K562 (cell line): ENCODE measurements around the gene OR2T10. TPM values are rescaled to one million over a fixed set of nuclear protein-coding genes. Genes with fewer than 3 reads are reported as not detected.
"Not testable (repeated sequence)": the region's sequence is repeated elsewhere in the genome, so short reads cannot be mapped to it uniquely, and the experiment has no call there.

Experiments
- ATAC-seq: fragments of 200-7000 bp; cut with Tn5 transposase; 3 replicates; pipeline ENCODE4 v1.9.1; 2020; ENCODE audit warnings: moderate library complexity
- BruUV-seq: library from RNA; stranded (reverse); fragments of 400-500 nt; replicated peaks from 2 replicates; lab custom pipeline; 2021; lab: Mats Ljungman, UMichigan
- CTCF ChIA-PET: fragments of 300-600 bp; formaldehyde crosslinking; extraction: SDS; loops from one replicate; lab custom pipeline; 2021; ENCODE audit warnings: low intra/inter-chr PET ratio; lab: Yijun Ruan, JAX
- POLR2A ChIA-PET: fragments of 300-600, 350-650 bp; sonication (Branson Sonifier 250); formaldehyde crosslinking; extraction: SDS; loops from one replicate; lab custom pipeline; 2021; ENCODE audit warnings: antibody characterized with exemption, inconsistent platforms; lab: Yijun Ruan, JAX
- DNase-seq, 4 experiments: peaks; one replicate each; pipeline versions ENCODE4 v3.0.0 to v3.0.0-alpha.2; 2011 to 2018; ENCODE audit warnings: low spot score in 3 of 4, mixed read lengths in 3 of 4; ENCODE audit errors: extremely low read depth in 1 of 4
- FAIRE-seq: peaks from 2 replicates; lab custom pipeline; 2011; peaks lifted over from hg19 to GRCh38; lab: Jason Lieb, UNC
- H2AFZ ChIP-seq: 2 replicates; pipeline ENCODE4 v1.6.0; 2011; ENCODE audit warnings: low read depth, low read length, control low read depth, inconsistent platforms
- H3K27ac ChIP-seq: fragments of 200-600 bp; 3 replicates; pipeline ENCODE4 v1.8.0; 2011; ENCODE audit warnings: low read depth, mild to moderate bottlenecking, control low read depth, inconsistent platforms, low read length, moderate library complexity, mixed read lengths; ENCODE audit errors: extremely low read depth
- H3K27me3 ChIP-seq, 2 experiments: fragments of 300-600 bp in 1 of 2; 2 replicates in 1 of 2; 3 replicates in 1 of 2; pipeline versions ENCODE4 v1.6.0 to v1.8.0; 2011; ENCODE audit warnings: inconsistent platforms in 2 of 2, low read length in 2 of 2, mild to moderate bottlenecking in 1 of 2, mixed read lengths in 1 of 2, moderate library complexity in 1 of 2; ENCODE audit not compliant: control insufficient read depth in 2 of 2, insufficient read depth in 2 of 2
- H3K36me3 ChIP-seq: fragments of 300-600 bp; 3 replicates; pipeline ENCODE4 v1.8.0; 2011; ENCODE audit warnings: mild to moderate bottlenecking, low read length, inconsistent platforms; ENCODE audit not compliant: control insufficient read depth, insufficient read depth
- H3K4me1 ChIP-seq, 2 experiments: fragments of 200-600 bp in 1 of 2; replicated peaks in 1 of 2; 2 replicates in 1 of 2; 3 replicates in 1 of 2; pipeline versions ENCODE4 v1.5.1 to v1.8.0; 2011; ENCODE audit warnings: inconsistent platforms in 2 of 2, low read length in 2 of 2, mild to moderate bottlenecking in 1 of 2, mixed read lengths in 1 of 2, moderate library complexity in 1 of 2; ENCODE audit not compliant: control insufficient read depth in 2 of 2, insufficient read depth in 2 of 2
- H3K4me2 ChIP-seq: 2 replicates; pipeline ENCODE4 v1.6.1; 2011; ENCODE audit warnings: low read length, control low read depth, inconsistent platforms, mixed read lengths; ENCODE audit not compliant: insufficient read depth
- H3K4me3 ChIP-seq: fragments of 200-600 bp; sonication (generic), shearing (Covaris generic); 2 replicates; pipeline ENCODE4 v1.5.1; 2016; ENCODE audit warnings: control low read depth, inconsistent platforms
- H3K79me2 ChIP-seq: fragments of 200-600 bp; 3 replicates; pipeline ENCODE4 v1.8.0; 2011; ENCODE audit warnings: low read length, inconsistent platforms; ENCODE audit not compliant: control insufficient read depth, insufficient read depth
- H3K9ac ChIP-seq, 2 experiments: 2 replicates each; pipeline versions ENCODE4 v1.6.0 to v1.6.1; 2011; ENCODE audit warnings: low read depth in 2 of 2, low read length in 2 of 2, control low read depth in 1 of 2, inconsistent platforms in 1 of 2, mild to moderate bottlenecking in 1 of 2, mixed read lengths in 1 of 2; ENCODE audit not compliant: insufficient read depth in 1 of 2
- H3K9me1 ChIP-seq: one replicate; pipeline ENCODE4 v1.6.0; 2011; ENCODE audit warnings: inconsistent platforms, mild to moderate bottlenecking, low read length, moderate library complexity; ENCODE audit not compliant: control insufficient read depth, insufficient read depth
- H3K9me3 ChIP-seq: replicated peaks from 2 replicates; pipeline ENCODE4 v1.5.1; 2011; ENCODE audit warnings: low read depth, low read length, inconsistent platforms; ENCODE audit not compliant: control insufficient read depth, insufficient read depth
- H4K20me1 ChIP-seq: replicated peaks from 2 replicates; pipeline ENCODE4 v1.6.1; 2011; ENCODE audit warnings: low read length, inconsistent platforms, mixed read lengths; ENCODE audit not compliant: control insufficient read depth, insufficient read depth
- WGBS: fragments of 100-300 bp; shearing (Covaris generic); methylation state at CpG from one replicate; pipeline ENCODE4 v1.1.6; 2016; ENCODE audit warnings: low coverage, mixed read lengths; ENCODE audit not compliant: insufficient coverage; ENCODE audit errors: missing lambda C conversion rate; 5-methylcytosine and 5-hydroxymethylcytosine counted together
- in situ Hi-C: fragments of 300-500 bp; cut with MboI; formaldehyde crosslinking; loops from 4 replicates; pipeline ENCODE4 v1.15.0; 2018; ENCODE audit warnings: inconsistent platforms, mixed read lengths
- intact Hi-C: fragments of 100-400 bp; cut with micrococcal nuclease; formaldehyde crosslinking; loops from 2 replicates; pipeline ENCODE4 v1.14.2; 2022
- polyA plus RNA-seq, 8 experiments: library from polyadenylated mRNA; depleted of rRNA in 4 of 8; stranded (reverse) in 5 of 8; unstranded in 3 of 8; fragments of >200 nt; fragmentation: Nextera tagmentation in 2 of 8; fragmentation: Illumina TruSeq in 1 of 8; extraction: Ambion mirVana in 2 of 8; extraction: Trizol in 1 of 8; gene quantifications; 2 replicates each; pipeline versions ENCODE4 v1.2.1 to v1.2.3, GENCODE V29; 2011 to 2014; ENCODE audit warnings: inconsistent platforms in 1 of 8, missing spikeins in 1 of 8
- total RNA-seq, 7 experiments: library from RNA; depleted of rRNA in 6 of 7; stranded (reverse); fragments of >200 nt in 6 of 7; fragmentation: Illumina TruSeq in 2 of 7; extraction: Trizol in 2 of 7; gene quantifications; 2 replicates each; pipeline versions ENCODE4 v1.2.1 to v1.2.3, GENCODE V29; 2011 to 2021; ENCODE audit warnings: low replicate concordance in 1 of 7

The OR2T10 gene
- total and polyA plus RNA-seq, 9 of the 15 experiments (the other 6 are each of a cell fraction or from before 2014, with no cell fraction given): not detected

GRCh38 chr1:248565530-248566373, 31.7 kb downstream of the OR2T10 start:
- ATAC-seq, POLR2A ChIA-PET, BruUV-seq, DNase-seq, H2AFZ ChIP-seq, H3K27ac ChIP-seq, H3K4me1 ChIP-seq, H3K9ac ChIP-seq, H3K4me3 ChIP-seq, H3K79me2 ChIP-seq, H4K20me1 ChIP-seq, H3K27me3 ChIP-seq, intact Hi-C loops, H3K9me1 ChIP-seq, H3K4me2 ChIP-seq, CTCF ChIA-PET, H3K9me3 ChIP-seq, in situ Hi-C loops, H3K36me3 ChIP-seq: not testable (repeated sequence)
- FAIRE-seq: peak; percentile 54
- 0% methylated on average over 6 of the region's 11 CpGs for WGBS

GRCh38 chr1:248562672-248563071, 34.8 kb downstream of the OR2T10 start, which contains the start of gene OR2T29:
Gene OR2T29, minus strand, starts transcription at chr1:248562772. Its CDS starts 3,281 bp downstream, at chr1:248559491.
- H3K36me3 ChIP-seq, BruUV-seq, H3K4me2 ChIP-seq, H3K9me3 ChIP-seq, H2AFZ ChIP-seq, H4K20me1 ChIP-seq, H3K9me1 ChIP-seq, H3K27ac ChIP-seq, ATAC-seq, H3K4me1 ChIP-seq, H3K79me2 ChIP-seq, H3K27me3 ChIP-seq, intact Hi-C loops, H3K4me3 ChIP-seq, FAIRE-seq, CTCF ChIA-PET, DNase-seq, POLR2A ChIA-PET, H3K9ac ChIP-seq, in situ Hi-C loops: not testable (repeated sequence)
- WGBS: 0% methylated on average over 1 of the region's 3 CpGs

GRCh38 chr1:248551027-248551426, 46.5 kb downstream of the OR2T10 start:
- H3K36me3 ChIP-seq, H3K79me2 ChIP-seq, in situ Hi-C loops, H3K9ac ChIP-seq, DNase-seq, CTCF ChIA-PET, H3K4me3 ChIP-seq, FAIRE-seq, BruUV-seq, H3K4me2 ChIP-seq, POLR2A ChIA-PET, H3K9me1 ChIP-seq, H3K27ac ChIP-seq, H4K20me1 ChIP-seq, H2AFZ ChIP-seq, H3K4me1 ChIP-seq, ATAC-seq, H3K9me3 ChIP-seq, H3K27me3 ChIP-seq, intact Hi-C loops: not testable (repeated sequence)
- no CpG with 5 or more reads among the region's 6 CpGs for WGBS
